NCI-H1105 (cell line): ENCODE data around the gene WWTR1.

Source experiments
- DNase-seq: peaks from one replicate; lab custom pipeline; 2025; lab: John Stamatoyannopoulos, UW

The WWTR1 gene

GRCh38 chr3:149495581-149496125, 162.2 kb downstream of the WWTR1 start:
- no peak for DNase-seq

- DNase-seq = no peak
These were observed 162.9 kb downstream of the WWTR1 start for GRCh38 chr3:149494759-149495580.

GRCh38 chr3:149494022-149494758, 163.6 kb downstream of the WWTR1 start:
- no peak for DNase-seq

GRCh38 chr3:149493315-149494021, 164.4 kb downstream of the WWTR1 start:
- no peak for DNase-seq

- DNase-seq = no peak
These were observed 167.4 kb downstream of the WWTR1 start for GRCh38 chr3:149490260-149490971.

- no peak for DNase-seq
These were observed 168.7 kb downstream of the WWTR1 start for GRCh38 chr3:149489060-149489690.

- no peak for DNase-seq
These were observed 170.1 kb downstream of the WWTR1 start for GRCh38 chr3:149487598-149488197.

GRCh38 chr3:149486726-149487125, 171.1 kb downstream of the WWTR1 start:
- no peak for DNase-seq

GRCh38 chr3:149481491-149481890, 176.3 kb downstream of the WWTR1 start:
- no peak for DNase-seq

- DNase-seq = no peak
These were observed 176.8 kb downstream of the WWTR1 start for GRCh38 chr3:149481056-149481455.

GRCh38 chr3:149480326-149481017, 177.4 kb downstream of the WWTR1 start:
- DNase-seq = peak; percentile 23

GRCh38 chr3:149479621-149480325, 178.1 kb downstream of the WWTR1 start:
- DNase-seq = no peak

GRCh38 chr3:149476225-149476624, 181.6 kb downstream of the WWTR1 start:
- no peak for DNase-seq

- DNase-seq = no peak
These were observed 182.3 kb downstream of the WWTR1 start for GRCh38 chr3:149475451-149476060.

GRCh38 chr3:149474250-149474817, 183.5 kb downstream of the WWTR1 start, which contains the start of gene TM4SF4:
TM4SF4 (plus strand) TSS chr3:149474697; CDS start chr3:149474878, 181 bp downstream.
- no peak for DNase-seq

- no peak for DNase-seq
These were observed 184.2 kb downstream of the WWTR1 start for GRCh38 chr3:149473357-149474249.

GRCh38 chr3:149472030-149472797, 185.6 kb downstream of the WWTR1 start:
- DNase-seq = no peak
